Hepatocyte (in vitro differentiated cells): ENCODE results near the gene RNASE13.

ENCODE experiments used
- EZH2 ChIP-seq: fragments of 200-600 bp; sonication (generic); IDR thresholded peaks from 2 replicates; pipeline ENCODE4 v1.6.1; 2016; ENCODE audit warnings: antibody characterized with exemption, mild to moderate bottlenecking, borderline replicate concordance
- TF ChIP-seq, protein P1 (sequence below): fragments of 200-600 bp; sonication (generic); IDR thresholded peaks from 2 replicates; pipeline ENCODE4 v1.5.1; 2016; ENCODE audit warnings: antibody characterized with exemption, mild to moderate bottlenecking; ENCODE audit not compliant: poor library complexity

DNA sequence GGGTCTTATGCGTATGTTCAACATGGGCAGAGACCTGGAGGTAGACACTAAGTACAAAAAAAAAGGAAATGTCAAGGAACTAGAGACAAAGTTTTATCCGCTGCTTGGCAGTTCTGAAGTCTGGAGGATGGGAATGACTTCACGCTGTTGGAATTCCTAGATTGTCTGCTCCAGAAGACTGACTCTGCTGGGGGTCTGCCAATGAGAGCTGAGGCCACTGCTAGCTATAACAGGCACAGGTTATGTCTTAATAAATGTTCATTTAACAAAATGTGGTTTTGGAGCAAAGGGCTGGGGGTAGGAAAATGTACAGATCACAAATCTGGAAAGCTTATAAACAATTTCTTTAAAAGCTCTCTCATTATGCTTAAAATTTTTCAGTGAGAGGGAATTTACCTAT lies 28.9 kb upstream of the RNASE13 start:
- TF ChIP-seq, protein P1, sequence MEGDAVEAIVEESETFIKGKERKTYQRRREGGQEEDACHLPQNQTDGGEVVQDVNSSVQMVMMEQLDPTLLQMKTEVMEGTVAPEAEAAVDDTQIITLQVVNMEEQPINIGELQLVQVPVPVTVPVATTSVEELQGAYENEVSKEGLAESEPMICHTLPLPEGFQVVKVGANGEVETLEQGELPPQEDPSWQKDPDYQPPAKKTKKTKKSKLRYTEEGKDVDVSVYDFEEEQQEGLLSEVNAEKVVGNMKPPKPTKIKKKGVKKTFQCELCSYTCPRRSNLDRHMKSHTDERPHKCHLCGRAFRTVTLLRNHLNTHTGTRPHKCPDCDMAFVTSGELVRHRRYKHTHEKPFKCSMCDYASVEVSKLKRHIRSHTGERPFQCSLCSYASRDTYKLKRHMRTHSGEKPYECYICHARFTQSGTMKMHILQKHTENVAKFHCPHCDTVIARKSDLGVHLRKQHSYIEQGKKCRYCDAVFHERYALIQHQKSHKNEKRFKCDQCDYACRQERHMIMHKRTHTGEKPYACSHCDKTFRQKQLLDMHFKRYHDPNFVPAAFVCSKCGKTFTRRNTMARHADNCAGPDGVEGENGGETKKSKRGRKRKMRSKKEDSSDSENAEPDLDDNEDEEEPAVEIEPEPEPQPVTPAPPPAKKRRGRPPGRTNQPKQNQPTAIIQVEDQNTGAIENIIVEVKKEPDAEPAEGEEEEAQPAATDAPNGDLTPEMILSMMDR: no peak
- no peak for TF ChIP-seq EZH2
